ENCODE measurements around the gene UQCRC2.

Gene UQCRC2

GRCh38 chr16:21949713-21950260, 3.4 kb upstream of the UQCRC2 start:
- no peak for DNase-seq (ENCODE audit: low read depth)
- no peak overlapping the region for H3K4me3 ChIP-seq (ENCODE audit: low read depth, low read length)
- no peak for TF ChIP-seq CTCF (IDR thresholded peaks at IDR 0.05; ENCODE audit: insufficient read depth, low read depth, low read length, missing control alignments)

GRCh38 chr16:21950782-21951521, 2.2 kb upstream of the UQCRC2 start:
- DNase-seq (ENCODE audit: low read depth): peak; percentile 37
- peak; percentile 39 for TF ChIP-seq CTCF (IDR thresholded peaks at IDR 0.05; ENCODE audit: insufficient read depth, low read depth, low read length, missing control alignments)
- no peak overlapping the region for H3K4me3 ChIP-seq (ENCODE audit: low read depth, low read length)

GRCh38 chr16:21952040-21952792, 945 bp upstream of the UQCRC2 start:
- TF ChIP-seq CTCF (IDR thresholded peaks at IDR 0.05; ENCODE audit: insufficient read depth, low read depth, low read length, missing control alignments): no peak
- peak overlapping the region; percentile 92 for H3K4me3 ChIP-seq (ENCODE audit: low read depth, low read length)
- DNase-seq (ENCODE audit: low read depth): peak; percentile 80

GRCh38 chr16:21953541-21953902, 361 bp downstream of the UQCRC2 start:
- TF ChIP-seq CTCF (IDR thresholded peaks at IDR 0.05; ENCODE audit: insufficient read depth, low read depth, low read length, missing control alignments): no peak
- peak overlapping the region; percentile 92 for H3K4me3 ChIP-seq (ENCODE audit: low read depth, low read length)
- DNase-seq (ENCODE audit: low read depth): no peak

GRCh38 chr16:21957714-21958346, 4.7 kb downstream of the UQCRC2 start:
- DNase-seq (ENCODE audit: low read depth): no peak
- no peak for TF ChIP-seq CTCF (IDR thresholded peaks at IDR 0.05; ENCODE audit: insufficient read depth, low read depth, low read length, missing control alignments)
- no peak overlapping the region for H3K4me3 ChIP-seq (ENCODE audit: low read depth, low read length)

- TF ChIP-seq CTCF (IDR thresholded peaks at IDR 0.05; ENCODE audit: insufficient read depth, low read depth, low read length, missing control alignments): no peak
- no peak overlapping the region for H3K4me3 ChIP-seq (ENCODE audit: low read depth, low read length)
- peak; percentile 37 for DNase-seq (ENCODE audit: low read depth)
Measured at GRCh38 chr16:21959050-21959449, 5.9 kb downstream of the UQCRC2 start.

Measured in GM12865 (cell line).